ENCODE measurements around the gene PTPRA.
"Not testable (repeated sequence)": the region's sequence is repeated elsewhere in the genome, so short reads cannot be mapped to it uniquely, and the experiment has no call there.

Gene PTPRA

DNA sequence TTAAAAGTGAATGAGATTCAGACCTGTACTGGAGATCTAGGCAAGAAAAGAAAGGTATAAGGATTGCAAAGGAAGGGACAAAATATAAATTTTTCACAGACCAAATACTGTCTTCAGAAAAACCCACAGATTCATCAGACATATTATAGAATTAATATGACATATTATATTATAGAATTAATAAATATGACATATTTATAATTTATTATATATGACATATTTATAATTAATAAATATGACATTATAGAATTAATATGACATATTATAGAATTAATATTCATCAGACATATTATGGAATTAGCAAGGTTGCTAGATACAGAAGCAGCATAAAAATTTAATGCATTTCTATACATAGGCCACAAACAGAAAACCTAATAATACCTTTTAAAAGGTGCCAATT, 125.4 kb downstream of the PTPRA start:
- TF ChIP-seq POU2F2 (IDR thresholded peaks at IDR 0.05; ENCODE audit: low read depth, low read length) (no peak), POLR2A (IDR thresholded peaks at IDR 0.05; ENCODE audit: low read depth, low read length) (no peak), PAX5 (IDR thresholded peaks at IDR 0.05; ENCODE audit: insufficient read depth, low read length, severe bottlenecking) (no peak), TAF1 (IDR thresholded peaks at IDR 0.05; ENCODE audit: low read depth, low read length) (no peak), POLR2AphosphoS5 (IDR thresholded peaks at IDR 0.05; ENCODE audit: low read depth, low read length) (no peak), SPI1 (IDR thresholded peaks at IDR 0.05; ENCODE audit: low read depth, low read length) (no peak)
- no peak for FAIRE-seq
- no peak for DNase-seq (ENCODE audit: insufficient read length, low spot score)

DNA sequence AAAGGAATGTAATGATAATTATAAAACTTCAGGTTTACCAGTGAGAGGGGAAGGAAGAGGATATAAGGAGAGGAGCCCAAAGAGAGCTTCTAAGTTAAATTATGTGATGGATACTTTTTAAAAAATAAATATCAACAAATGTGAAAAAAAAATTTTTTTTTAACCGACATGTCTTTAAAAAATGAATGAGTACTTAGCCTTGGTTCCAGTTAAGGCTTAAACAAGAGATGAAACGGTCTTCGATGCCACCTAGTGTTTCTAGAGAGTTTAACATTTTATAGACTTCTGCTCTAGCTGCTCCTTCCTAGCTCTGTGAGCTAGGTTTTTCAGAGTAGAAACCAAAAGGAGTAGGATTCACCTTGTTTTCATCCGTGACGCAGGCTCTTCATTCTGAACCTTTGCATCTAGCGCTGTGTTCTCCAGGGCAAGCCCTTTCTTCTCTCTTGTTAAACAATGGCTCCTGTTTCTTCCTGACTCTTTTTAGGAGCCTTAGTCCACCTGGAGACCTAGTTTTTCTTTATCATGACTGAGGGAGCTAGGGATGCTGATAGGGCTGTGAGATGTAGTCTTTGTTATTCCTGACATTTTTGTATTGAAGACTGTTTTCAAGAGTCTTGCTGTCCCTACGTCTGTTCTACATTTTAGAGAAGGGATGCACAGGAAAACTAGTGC, 127.7 kb downstream of the PTPRA start:
- FAIRE-seq (peak; percentile 58), DNase-seq (ENCODE audit: insufficient read length, low spot score) (no peak)
- TF ChIP-seq SPI1 (IDR thresholded peaks at IDR 0.05; ENCODE audit: low read depth, low read length) (no peak), TAF1 (IDR thresholded peaks at IDR 0.05; ENCODE audit: low read depth, low read length) (no peak), POU2F2 (IDR thresholded peaks at IDR 0.05; ENCODE audit: low read depth, low read length) (no peak), PAX5 (IDR thresholded peaks at IDR 0.05; ENCODE audit: insufficient read depth, low read length, severe bottlenecking) (no peak), POLR2A (IDR thresholded peaks at IDR 0.05; ENCODE audit: low read depth, low read length) (no peak), POLR2AphosphoS5 (IDR thresholded peaks at IDR 0.05; ENCODE audit: low read depth, low read length) (no peak)

DNA sequence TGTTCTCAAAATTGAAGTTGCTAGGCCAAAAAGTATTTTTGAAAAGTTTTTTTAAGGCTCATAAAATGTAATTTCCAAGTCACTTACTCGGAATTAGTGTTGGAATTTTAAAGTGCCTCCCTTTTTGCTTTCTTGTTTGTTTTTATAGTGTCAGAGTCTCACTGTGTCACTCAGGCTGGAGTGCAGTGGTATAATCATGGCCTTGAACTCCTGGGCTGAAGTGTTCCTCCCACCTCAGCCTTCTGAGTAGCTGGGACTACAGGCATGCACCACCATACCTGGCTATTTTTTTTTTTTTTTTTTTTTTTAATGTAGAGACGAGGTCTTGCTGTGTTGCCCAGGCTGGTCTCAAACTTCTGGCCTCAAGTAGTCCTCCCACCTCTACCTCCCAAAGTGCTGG, 130.1 kb downstream of the PTPRA start:
- TF ChIP-seq TAF1 (IDR thresholded peaks at IDR 0.05; ENCODE audit: low read depth, low read length): no peak
- TF ChIP-seq PAX5 (IDR thresholded peaks at IDR 0.05; ENCODE audit: insufficient read depth, low read length, severe bottlenecking): no peak
- no peak for TF ChIP-seq POLR2A (IDR thresholded peaks at IDR 0.05; ENCODE audit: low read depth, low read length)
- TF ChIP-seq POLR2AphosphoS5 (IDR thresholded peaks at IDR 0.05; ENCODE audit: low read depth, low read length): no peak
- TF ChIP-seq SPI1 (IDR thresholded peaks at IDR 0.05; ENCODE audit: low read depth, low read length): no peak
- no peak for TF ChIP-seq POU2F2 (IDR thresholded peaks at IDR 0.05; ENCODE audit: low read depth, low read length)
- FAIRE-seq (no peak), DNase-seq (ENCODE audit: insufficient read length, low spot score) (no peak)

DNA sequence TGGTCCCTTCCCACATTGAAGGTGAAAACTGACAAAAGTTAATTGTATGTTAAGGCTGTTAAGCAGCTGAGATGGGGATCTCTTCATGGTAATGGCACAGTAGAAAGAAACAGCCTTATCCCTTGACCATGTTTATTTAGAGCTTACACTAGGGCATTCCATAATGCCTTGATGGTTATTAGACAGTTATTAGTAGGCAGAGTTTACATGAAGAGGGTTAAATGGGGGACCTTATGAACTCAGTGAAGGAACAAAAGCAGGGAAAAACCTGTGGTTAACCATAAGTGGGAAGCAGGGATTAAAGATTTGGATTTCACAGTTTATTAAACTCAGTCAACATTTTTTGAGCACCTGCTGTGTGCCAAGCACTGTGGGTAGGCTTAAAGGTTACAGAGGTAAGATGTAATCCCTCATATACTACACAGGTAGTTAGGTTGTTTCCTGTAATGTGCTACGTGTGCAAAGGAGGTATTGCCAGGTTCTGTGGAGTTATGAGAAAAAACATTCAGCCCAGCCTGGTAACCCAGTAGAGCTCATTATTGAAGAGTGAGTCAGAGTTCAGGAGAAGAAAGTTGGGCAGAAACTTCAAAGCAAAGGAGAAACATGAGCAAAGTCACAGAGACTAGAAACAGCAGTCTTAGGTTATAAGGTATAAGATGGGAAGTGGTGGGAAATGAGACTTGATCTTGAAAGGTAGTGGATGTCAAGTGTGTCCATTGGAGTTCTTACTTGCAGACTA, 137.9 kb downstream of the PTPRA start:
- no peak for TF ChIP-seq TAF1 (IDR thresholded peaks at IDR 0.05; ENCODE audit: low read depth, low read length)
- TF ChIP-seq SPI1 (IDR thresholded peaks at IDR 0.05; ENCODE audit: low read depth, low read length): no peak
- no peak for TF ChIP-seq POLR2A (IDR thresholded peaks at IDR 0.05; ENCODE audit: low read depth, low read length)
- no peak for TF ChIP-seq POLR2AphosphoS5 (IDR thresholded peaks at IDR 0.05; ENCODE audit: low read depth, low read length)
- no peak for TF ChIP-seq PAX5 (IDR thresholded peaks at IDR 0.05; ENCODE audit: insufficient read depth, low read length, severe bottlenecking)
- TF ChIP-seq POU2F2 (IDR thresholded peaks at IDR 0.05; ENCODE audit: low read depth, low read length): no peak

DNA sequence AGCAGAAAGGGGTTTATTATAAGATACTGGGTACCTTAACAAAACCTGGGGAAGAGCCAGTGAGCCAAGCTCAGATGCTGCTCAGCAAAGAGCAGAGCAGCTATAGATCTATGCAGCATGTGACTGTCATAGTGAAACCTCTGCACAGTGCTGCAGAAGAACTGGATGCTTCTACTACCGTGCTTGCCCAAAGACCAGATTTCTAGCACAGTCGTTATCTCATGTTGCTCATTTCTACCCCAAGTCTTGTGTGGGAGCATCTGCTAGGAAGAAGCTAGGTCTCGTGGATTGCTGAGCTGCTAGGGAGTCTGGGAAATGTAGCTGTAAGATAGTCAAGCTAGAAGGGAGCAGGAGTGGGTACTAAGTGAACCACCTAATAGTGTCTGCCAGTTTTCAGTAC, 138.5 kb downstream of the PTPRA start:
- TF ChIP-seq POLR2A (IDR thresholded peaks at IDR 0.05; ENCODE audit: low read depth, low read length) (no peak), TAF1 (IDR thresholded peaks at IDR 0.05; ENCODE audit: low read depth, low read length) (no peak), POLR2AphosphoS5 (IDR thresholded peaks at IDR 0.05; ENCODE audit: low read depth, low read length) (no peak), POU2F2 (IDR thresholded peaks at IDR 0.05; ENCODE audit: low read depth, low read length) (no peak), SPI1 (IDR thresholded peaks at IDR 0.05; ENCODE audit: low read depth, low read length) (no peak), PAX5 (IDR thresholded peaks at IDR 0.05; ENCODE audit: insufficient read depth, low read length, severe bottlenecking) (no peak)
- no peak for FAIRE-seq

More for the DNA sequence above, 137.9 kb downstream of the PTPRA start:
- no peak for DNase-seq (ENCODE audit: insufficient read length, low spot score)
- FAIRE-seq: no peak

DNA sequence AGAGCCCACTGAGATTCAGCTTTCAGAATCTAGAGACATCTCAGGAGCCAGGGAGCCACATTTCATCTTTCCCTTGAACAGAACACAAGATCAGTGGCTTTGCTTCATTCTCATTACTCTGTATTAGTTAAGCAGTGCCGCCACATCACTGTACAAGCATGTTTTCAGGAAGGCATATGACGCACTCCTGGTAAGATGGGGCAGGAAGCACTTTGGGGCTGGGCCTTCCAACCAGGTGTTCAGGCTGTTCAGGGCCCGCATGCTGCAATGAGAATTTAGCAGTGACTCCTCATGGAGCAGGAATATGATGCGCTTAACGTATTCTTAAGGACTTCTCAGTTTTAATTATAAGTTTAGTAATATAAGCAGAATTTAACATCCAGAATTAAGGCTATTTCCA, 140.5 kb downstream of the PTPRA start:
- FAIRE-seq (no peak), DNase-seq (ENCODE audit: insufficient read length, low spot score) (no peak)
- TF ChIP-seq TAF1 (IDR thresholded peaks at IDR 0.05; ENCODE audit: low read depth, low read length) (no peak), POLR2AphosphoS5 (IDR thresholded peaks at IDR 0.05; ENCODE audit: low read depth, low read length) (no peak), POU2F2 (IDR thresholded peaks at IDR 0.05; ENCODE audit: low read depth, low read length) (no peak), PAX5 (IDR thresholded peaks at IDR 0.05; ENCODE audit: insufficient read depth, low read length, severe bottlenecking) (no peak), SPI1 (IDR thresholded peaks at IDR 0.05; ENCODE audit: low read depth, low read length) (no peak), POLR2A (IDR thresholded peaks at IDR 0.05; ENCODE audit: low read depth, low read length) (no peak)

More for the DNA sequence above, 138.5 kb downstream of the PTPRA start:
- no peak for DNase-seq (ENCODE audit: insufficient read length, low spot score)

DNA sequence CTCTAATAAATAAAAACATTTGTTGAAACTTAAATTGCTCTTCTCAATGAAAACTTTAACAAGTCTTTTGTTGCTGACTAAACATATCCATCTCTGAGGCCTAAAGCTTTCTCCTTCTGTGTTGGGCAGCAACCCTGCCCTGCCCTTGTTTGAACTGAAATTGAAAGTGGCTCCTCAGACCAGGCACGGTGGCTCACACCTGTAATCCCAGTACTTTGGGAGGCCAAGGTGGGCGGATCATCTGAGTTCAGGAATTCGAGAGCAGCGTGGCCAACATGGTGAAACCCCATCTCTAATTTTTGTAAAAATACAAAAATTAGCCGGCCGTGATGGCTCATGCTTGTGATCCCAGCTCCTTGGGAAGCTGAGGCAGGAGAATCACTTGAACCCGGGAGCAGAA, 140.9 kb downstream of the PTPRA start:
- DNase-seq (ENCODE audit: insufficient read length, low spot score): no peak
- no peak for FAIRE-seq
- TF ChIP-seq SPI1 (IDR thresholded peaks at IDR 0.05; ENCODE audit: low read depth, low read length) (no peak), POLR2AphosphoS5 (IDR thresholded peaks at IDR 0.05; ENCODE audit: low read depth, low read length) (no peak), PAX5 (IDR thresholded peaks at IDR 0.05; ENCODE audit: insufficient read depth, low read length, severe bottlenecking) (no peak)

DNA sequence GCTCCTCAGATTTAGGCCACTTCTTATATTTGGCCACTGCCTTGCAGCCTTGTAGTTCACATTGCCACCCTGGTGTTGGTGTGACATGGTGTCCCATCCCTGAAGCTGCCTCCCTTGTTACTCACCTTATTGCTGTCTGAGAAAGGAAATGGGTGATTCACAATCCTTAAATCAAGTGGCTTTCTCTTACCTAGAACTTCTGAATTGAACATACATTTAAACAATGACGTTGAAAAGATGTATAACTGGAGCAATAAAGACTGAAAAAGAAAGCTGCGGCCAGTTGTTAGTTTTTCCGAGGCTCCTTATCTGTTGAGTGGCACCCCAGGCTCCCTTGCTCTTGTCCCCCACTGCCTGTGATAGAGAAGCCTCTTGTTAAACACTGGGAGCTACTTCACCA, 141.4 kb downstream of the PTPRA start:
- FAIRE-seq: no peak

DNA sequence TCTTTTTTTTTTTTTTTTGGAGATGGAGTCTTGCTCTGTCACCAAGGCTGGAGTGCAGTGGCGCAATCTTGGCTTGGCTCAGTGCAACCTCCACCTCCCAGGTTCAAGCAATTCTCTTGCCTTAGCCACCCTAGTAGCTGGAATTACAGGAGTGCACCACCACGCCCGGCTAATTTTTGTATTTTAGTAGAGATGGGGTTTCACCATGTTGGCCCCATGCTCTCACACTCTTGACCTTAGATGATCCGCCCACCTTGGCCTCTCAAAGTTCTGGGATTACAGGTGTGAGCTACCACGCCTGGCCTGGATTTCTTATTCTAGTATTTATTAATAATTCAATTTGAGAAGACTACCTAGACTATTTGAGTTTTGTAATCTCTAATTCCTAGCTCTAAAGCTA, 142.0 kb downstream of the PTPRA start:
- DNase-seq (ENCODE audit: insufficient read length, low spot score); FAIRE-seq: not testable (repeated sequence)

More for the DNA sequence above, 141.4 kb downstream of the PTPRA start:
- no peak for TF ChIP-seq POLR2A (IDR thresholded peaks at IDR 0.05; ENCODE audit: low read depth, low read length)
- TF ChIP-seq PAX5 (IDR thresholded peaks at IDR 0.05; ENCODE audit: insufficient read depth, low read length, severe bottlenecking): no peak
- TF ChIP-seq SPI1 (IDR thresholded peaks at IDR 0.05; ENCODE audit: low read depth, low read length): no peak
- TF ChIP-seq TAF1 (IDR thresholded peaks at IDR 0.05; ENCODE audit: low read depth, low read length): no peak
- no peak for TF ChIP-seq POU2F2 (IDR thresholded peaks at IDR 0.05; ENCODE audit: low read depth, low read length)
- no peak for DNase-seq (ENCODE audit: insufficient read length, low spot score)

DNA sequence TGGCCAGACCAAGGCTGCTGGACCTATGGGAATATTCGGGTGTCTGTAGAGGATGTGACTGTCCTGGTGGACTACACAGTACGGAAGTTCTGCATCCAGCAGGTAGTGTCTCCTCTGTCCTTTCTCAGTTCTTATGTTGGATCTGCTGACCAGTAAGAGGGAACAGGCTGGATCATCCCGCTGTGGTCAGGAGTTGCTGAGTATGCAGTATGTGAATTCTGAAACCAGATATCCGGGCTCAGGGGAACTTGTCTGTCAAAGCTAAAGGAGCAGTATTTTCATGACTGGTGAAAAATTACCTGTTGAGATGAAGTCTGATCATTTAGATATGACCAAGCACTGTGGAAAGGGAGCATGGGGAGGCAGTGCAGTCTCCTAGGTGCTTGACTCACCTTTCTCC, 148.0 kb downstream of the PTPRA start:
- no peak for TF ChIP-seq POLR2A (IDR thresholded peaks at IDR 0.05; ENCODE audit: low read depth, low read length)
- no peak for TF ChIP-seq PAX5 (IDR thresholded peaks at IDR 0.05; ENCODE audit: insufficient read depth, low read length, severe bottlenecking)
- no peak for TF ChIP-seq POU2F2 (IDR thresholded peaks at IDR 0.05; ENCODE audit: low read depth, low read length)
- TF ChIP-seq SPI1 (IDR thresholded peaks at IDR 0.05; ENCODE audit: low read depth, low read length): no peak
- no peak for TF ChIP-seq TAF1 (IDR thresholded peaks at IDR 0.05; ENCODE audit: low read depth, low read length)
- no peak for TF ChIP-seq POLR2AphosphoS5 (IDR thresholded peaks at IDR 0.05; ENCODE audit: low read depth, low read length)
- no peak for DNase-seq (ENCODE audit: insufficient read length, low spot score)
- FAIRE-seq: no peak

Data from GM12891 (cell line).